ENCODE results near the gene RTN4.
"Not testable (repeated sequence)": the region's sequence is repeated elsewhere in the genome, so short reads cannot be mapped to it uniquely, and the experiment has no call there.

Gene RTN4

DNA sequence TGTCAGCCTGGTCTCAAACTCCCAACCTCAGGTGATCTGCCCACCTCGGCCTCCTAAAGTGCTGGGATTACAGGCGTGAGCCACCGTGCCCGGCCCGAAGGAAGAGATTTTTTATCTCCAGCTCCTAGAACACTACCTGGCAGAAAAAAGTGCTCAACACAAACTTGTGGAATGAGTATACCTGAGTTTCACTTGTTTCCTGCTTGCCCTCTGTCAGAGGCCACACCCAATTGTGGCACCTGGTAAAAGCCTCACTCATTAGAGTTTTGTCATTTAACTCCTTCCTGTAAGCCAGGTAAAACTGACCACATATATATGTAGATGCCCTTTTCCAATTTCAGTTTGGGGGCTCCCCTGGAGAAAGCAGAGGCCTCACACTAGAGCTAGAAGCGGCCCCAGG, 42.2 kb upstream of the RTN4 start:
- DNase-seq (ENCODE audit: low read depth), result no peak
- H3K4me3 ChIP-seq (replicated peaks; ENCODE audit: low read depth, low read length), result no peak overlapping the region
- TF ChIP-seq, protein P1, sequence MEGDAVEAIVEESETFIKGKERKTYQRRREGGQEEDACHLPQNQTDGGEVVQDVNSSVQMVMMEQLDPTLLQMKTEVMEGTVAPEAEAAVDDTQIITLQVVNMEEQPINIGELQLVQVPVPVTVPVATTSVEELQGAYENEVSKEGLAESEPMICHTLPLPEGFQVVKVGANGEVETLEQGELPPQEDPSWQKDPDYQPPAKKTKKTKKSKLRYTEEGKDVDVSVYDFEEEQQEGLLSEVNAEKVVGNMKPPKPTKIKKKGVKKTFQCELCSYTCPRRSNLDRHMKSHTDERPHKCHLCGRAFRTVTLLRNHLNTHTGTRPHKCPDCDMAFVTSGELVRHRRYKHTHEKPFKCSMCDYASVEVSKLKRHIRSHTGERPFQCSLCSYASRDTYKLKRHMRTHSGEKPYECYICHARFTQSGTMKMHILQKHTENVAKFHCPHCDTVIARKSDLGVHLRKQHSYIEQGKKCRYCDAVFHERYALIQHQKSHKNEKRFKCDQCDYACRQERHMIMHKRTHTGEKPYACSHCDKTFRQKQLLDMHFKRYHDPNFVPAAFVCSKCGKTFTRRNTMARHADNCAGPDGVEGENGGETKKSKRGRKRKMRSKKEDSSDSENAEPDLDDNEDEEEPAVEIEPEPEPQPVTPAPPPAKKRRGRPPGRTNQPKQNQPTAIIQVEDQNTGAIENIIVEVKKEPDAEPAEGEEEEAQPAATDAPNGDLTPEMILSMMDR (IDR thresholded peaks at IDR 0.05; ENCODE audit: low read length, missing control alignments), result no peak

GRCh38 chr2:55091681-55092080, 41.4 kb upstream of the RTN4 start:
- DNase-seq (ENCODE audit: low read depth); H3K4me3 ChIP-seq (replicated peaks; ENCODE audit: low read depth, low read length): not testable (repeated sequence)

GRCh38 chr2:55090702-55091101, 40.5 kb upstream of the RTN4 start:
- peak; percentile 55 for DNase-seq (ENCODE audit: low read depth)
- H3K4me3 ChIP-seq (replicated peaks; ENCODE audit: low read depth, low read length), result no peak overlapping the region
- TF ChIP-seq, protein P1 (IDR thresholded peaks at IDR 0.05; ENCODE audit: low read length, missing control alignments), result no peak

DNA sequence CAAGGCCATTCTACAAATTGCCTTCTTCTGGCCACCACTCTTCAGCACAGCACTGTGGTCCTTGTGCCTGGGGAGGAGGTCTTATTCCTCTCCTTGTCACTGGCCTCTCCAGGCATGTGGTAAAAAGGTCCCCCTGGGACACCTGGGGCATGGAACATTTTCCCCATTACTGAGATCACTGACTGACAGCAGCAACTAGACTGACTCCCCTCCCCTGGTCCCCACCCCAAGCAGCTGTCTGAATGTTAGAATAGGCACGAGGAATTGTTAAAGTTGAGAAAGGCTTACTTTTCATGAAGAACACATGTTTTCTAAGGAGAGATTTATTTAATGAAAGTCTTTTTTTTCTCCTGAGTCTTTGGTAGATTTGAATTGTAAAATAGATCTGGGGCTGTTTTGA, 39.5 kb upstream of the RTN4 start:
- no peak for DNase-seq (ENCODE audit: low read depth)
- no peak overlapping the region for H3K4me3 ChIP-seq (replicated peaks; ENCODE audit: low read depth, low read length)
- TF ChIP-seq, protein P1 (IDR thresholded peaks at IDR 0.05; ENCODE audit: low read length, missing control alignments), result no peak

- TF ChIP-seq, protein P1 (IDR thresholded peaks at IDR 0.05; ENCODE audit: low read length, missing control alignments), result no peak
- peak; percentile 57 for DNase-seq (ENCODE audit: low read depth)
Measured at GRCh38 chr2:55088400-55088799, 38.1 kb upstream of the RTN4 start.

DNA sequence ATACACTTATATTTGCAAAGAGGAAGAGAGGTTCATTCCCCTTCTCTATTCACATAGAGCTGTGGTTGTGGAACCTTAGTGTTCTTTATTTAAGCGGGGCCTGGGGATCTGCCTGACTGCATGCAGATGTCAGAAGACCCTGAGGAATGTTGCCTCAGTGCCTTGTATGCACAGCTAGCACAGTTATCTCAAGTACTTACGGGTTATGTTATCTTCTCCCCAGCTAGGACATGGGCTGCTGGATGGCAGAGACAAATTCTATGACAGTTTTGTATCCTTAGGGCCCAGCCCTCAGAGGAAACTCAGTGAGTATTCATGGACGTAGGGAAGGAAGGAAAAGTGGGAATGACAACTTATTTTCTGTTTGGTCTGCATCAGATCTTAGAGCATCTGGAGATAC, 37.7 kb upstream of the RTN4 start:
- no peak overlapping the region for H3K4me3 ChIP-seq (replicated peaks; ENCODE audit: low read depth, low read length)
- TF ChIP-seq, protein P1 (IDR thresholded peaks at IDR 0.05; ENCODE audit: low read length, missing control alignments), result no peak
- DNase-seq (ENCODE audit: low read depth), result no peak

More at GRCh38 chr2:55088400-55088799, 38.1 kb upstream of the RTN4 start:
- no peak overlapping the region for H3K4me3 ChIP-seq (replicated peaks; ENCODE audit: low read depth, low read length)

- TF ChIP-seq, protein P1 (IDR thresholded peaks at IDR 0.05; ENCODE audit: low read length, missing control alignments), result no peak
- DNase-seq (ENCODE audit: low read depth), result no peak
- H3K4me3 ChIP-seq (replicated peaks; ENCODE audit: low read depth, low read length), result no peak overlapping the region
Measured at GRCh38 chr2:55087501-55087900, 37.2 kb upstream of the RTN4 start.

All from fibroblast of pulmonary artery (primary cell).